SH-SY5Y (cell line): ENCODE measurements around the gene ZNRF3.

ENCODE experiments used
- GATA2 ChIP-seq: IDR thresholded peaks from 2 replicates; pipeline ENCODE4 v1.6.1; 2011; ENCODE audit warnings: mild to moderate bottlenecking, low read depth, low read length
- GATA3 ChIP-seq: IDR thresholded peaks from 2 replicates; pipeline ENCODE4 v1.6.1; 2011; ENCODE audit warnings: low read depth, mild to moderate bottlenecking, low read length, moderate library complexity

DNA sequence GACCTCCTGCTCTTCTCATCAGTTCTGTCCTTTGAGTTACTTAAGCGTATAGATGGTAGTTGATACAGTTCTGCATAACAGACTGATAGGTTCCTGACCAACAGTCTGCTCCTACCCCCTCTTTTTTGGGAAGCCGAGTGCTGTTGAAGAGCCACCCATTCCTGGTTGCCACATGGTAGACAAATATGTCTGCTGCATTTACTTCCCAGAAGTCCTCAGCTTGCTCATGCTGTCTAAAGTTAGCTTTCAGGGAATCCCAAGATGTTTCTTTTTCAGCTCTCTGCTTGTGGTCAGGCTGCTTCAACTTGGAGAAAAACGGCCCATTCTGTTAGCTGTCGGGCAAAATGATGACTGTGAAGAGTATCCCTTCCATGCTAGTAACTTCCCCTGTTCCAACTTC, 129.6 kb downstream of the ZNRF3 start:
- TF ChIP-seq GATA2 (no peak), GATA3 (no peak)
